Endothelial cell of umbilical vein (primary cell): ENCODE results near the gene SORCS1. TPM values are rescaled to one million over a fixed set of nuclear protein-coding genes. Genes with fewer than 3 reads are reported as not detected.

Experiments used
- BruUV-seq: library from RNA; stranded (reverse); fragments of 400-500 nt; replicated peaks from 2 replicates; lab custom pipeline; 2021; lab: Mats Ljungman, UMichigan
- CTCF ChIA-PET: fragments of 300-600, 350-600 bp; sonication (Branson Sonifier 250); formaldehyde crosslinking; loops from one replicate; lab custom pipeline; 2021; ENCODE audit warnings: antibody characterized with exemption, inconsistent platforms; lab: Charles Lee
- POLR2A ChIA-PET: fragments of 300-600, 350-600 bp; sonication (Branson Sonifier 250); formaldehyde crosslinking; loops from one replicate; lab custom pipeline; 2021; ENCODE audit warnings: antibody characterized with exemption, inconsistent platforms; lab: Charles Lee
- DNase-seq: peaks from one replicate; pipeline ENCODE4 v3.0.0-alpha.2; 2011; ENCODE audit warnings: low read depth, low spot score
- FAIRE-seq: peaks from 2 replicates; lab custom pipeline; 2011; peaks lifted over from hg19 to GRCh38; lab: Jason Lieb, UNC
- H2AFZ ChIP-seq: 2 replicates; pipeline ENCODE4 v1.6.0; 2012; ENCODE audit warnings: low read depth, low read length, control low read depth, inconsistent platforms
- H3K27ac ChIP-seq: 2 replicates; pipeline ENCODE4 v1.5.1; 2011; ENCODE audit warnings: low read depth, mild to moderate bottlenecking, control low read depth, low read length, moderate library complexity; ENCODE audit not compliant: insufficient read depth
- H3K27me3 ChIP-seq, 2 experiments: 2 replicates each; pipeline versions ENCODE4 v1.6.0 to v1.6.1; 2011; ENCODE audit warnings: low read length in 2 of 2, mixed read lengths in 1 of 2; ENCODE audit not compliant: control insufficient read depth in 2 of 2, insufficient read depth in 2 of 2
- H3K36me3 ChIP-seq, 2 experiments: 2 replicates in 1 of 2; 3 replicates in 1 of 2; pipeline ENCODE4 v1.5.1; 2011; ENCODE audit warnings: low read length in 2 of 2, mild to moderate bottlenecking in 1 of 2, moderate library complexity in 1 of 2; ENCODE audit not compliant: control insufficient read depth in 2 of 2, insufficient read depth in 2 of 2; ENCODE audit errors: extremely low read depth in 1 of 2
- H3K4me1 ChIP-seq: 3 replicates; pipeline ENCODE4 v1.5.1; 2011; ENCODE audit warnings: mild to moderate bottlenecking, low read length; ENCODE audit not compliant: control insufficient read depth, insufficient read depth; ENCODE audit errors: extremely low read depth
- H3K4me2 ChIP-seq: 2 replicates; pipeline ENCODE4 v1.6.1; 2011; ENCODE audit warnings: low read length, control low read depth, mixed read lengths; ENCODE audit not compliant: insufficient read depth
- H3K4me3 ChIP-seq, 3 experiments: fragments of 200-600 bp in 1 of 3; sonication (generic), shearing (Covaris generic) in 1 of 3; replicated peaks in 1 of 3; 2 replicates each; pipeline ENCODE4 v1.5.1; 2011 to 2016; ENCODE audit warnings: control low read depth in 3 of 3, low read length in 3 of 3, mild to moderate bottlenecking in 2 of 3, inconsistent platforms in 1 of 3, low read depth in 1 of 3, moderate library complexity in 1 of 3; ENCODE audit not compliant: insufficient read depth in 1 of 3
- H3K79me2 ChIP-seq: 2 replicates; pipeline ENCODE4 v1.6.0; 2012; ENCODE audit warnings: low read length, inconsistent platforms; ENCODE audit not compliant: control insufficient read depth, insufficient read depth
- H3K9ac ChIP-seq: replicated peaks from 2 replicates; pipeline ENCODE3; 2011; ENCODE audit warnings: low read length, control low read depth; ENCODE audit not compliant: insufficient read depth; ENCODE audit errors: extremely low read depth
- H3K9me1 ChIP-seq: replicated peaks from 3 replicates; pipeline ENCODE4 v1.6.0; 2011; ENCODE audit warnings: mild to moderate bottlenecking, low read length; ENCODE audit not compliant: control insufficient read depth, insufficient read depth; ENCODE audit errors: extremely low read depth
- H3K9me3 ChIP-seq: replicated peaks from 2 replicates; pipeline ENCODE4 v1.5.1; 2012; ENCODE audit warnings: low read length, inconsistent platforms; ENCODE audit not compliant: control insufficient read depth, insufficient read depth
- H4K20me1 ChIP-seq: replicated peaks from 2 replicates; pipeline ENCODE3; 2011; ENCODE audit warnings: mild to moderate bottlenecking, low read length; ENCODE audit not compliant: control insufficient read depth, insufficient read depth; ENCODE audit errors: extremely low read depth
- CTCF ChIP-seq, 2 donors: IDR thresholded peaks; 1 replicate in 1 of 2; 2 replicates in 1 of 2; pipeline ENCODE4 v1.5.1; 2011; ENCODE audit warnings: low read length in 2 of 2, mild to moderate bottlenecking in 2 of 2, moderate library complexity in 2 of 2, control low read depth in 1 of 2, inconsistent platforms in 1 of 2, low read depth in 1 of 2; ENCODE audit not compliant: insufficient read depth in 1 of 2; ENCODE audit errors: extremely low read depth in 1 of 2
- EZH2 ChIP-seq: IDR thresholded peaks from 2 replicates; pipeline ENCODE4 v1.6.1; 2012; ENCODE audit warnings: borderline replicate concordance, low read depth, mild to moderate bottlenecking, moderate library complexity, low read length, inconsistent platforms; ENCODE audit not compliant: severe bottlenecking
- FOS ChIP-seq: IDR thresholded peaks from 2 replicates; pipeline ENCODE4 v1.6.1; 2011; ENCODE audit warnings: mild to moderate bottlenecking, low read length, moderate library complexity, borderline replicate concordance; ENCODE audit not compliant: insufficient read depth
- GATA2 ChIP-seq: IDR thresholded peaks from 2 replicates; pipeline ENCODE4 v1.7.0; 2011; ENCODE audit warnings: low read depth, mild to moderate bottlenecking, moderate library complexity, mixed read lengths, low read length; ENCODE audit not compliant: insufficient read length, insufficient read depth
- JUN ChIP-seq: IDR thresholded peaks from 2 replicates; pipeline ENCODE4 v1.6.1; 2011; ENCODE audit warnings: borderline replicate concordance, low read depth; ENCODE audit not compliant: insufficient read length, insufficient read depth
- MAX ChIP-seq: IDR thresholded peaks from 2 replicates; pipeline ENCODE4 v1.6.1; 2011; ENCODE audit not compliant: insufficient read depth, insufficient read length
- MYC ChIP-seq: IDR thresholded peaks from one replicate; pipeline ENCODE4 v1.6.1; 2011; ENCODE audit warnings: mild to moderate bottlenecking, low read depth, low read length
- POLR2A ChIP-seq: IDR thresholded peaks from 2 replicates; pipeline ENCODE4 v1.6.1; 2012; ENCODE audit warnings: low read depth, mild to moderate bottlenecking, control low read depth, low read length
- POLR2AphosphoS5 ChIP-seq: IDR thresholded peaks from 2 replicates; pipeline ENCODE4 v1.6.1; 2012; ENCODE audit warnings: low read depth, mild to moderate bottlenecking, control low read depth, low read length, moderate library complexity; ENCODE audit not compliant: insufficient read depth
- dilution Hi-C: fragments of 300-500 bp; cut with MboI; formaldehyde crosslinking; loops from one replicate; pipeline ENCODE4 v1.15.0; 2019; ENCODE audit warnings: low sequenced_read_pairs; ENCODE audit not compliant: extremely low pct_ligation_motif_present
- intact Hi-C: fragments of 100-400 bp; cut with micrococcal nuclease; formaldehyde crosslinking; loops from one replicate; pipeline ENCODE4 v1.10.0; 2022
- polyA plus RNA-seq, 4 experiments: library from polyadenylated mRNA; depleted of rRNA in 3 of 4; stranded (reverse) in 3 of 4; unstranded in 1 of 4; fragments of >200 nt; gene quantifications; 2 replicates each; pipeline versions ENCODE4 v1.2.1 to v1.2.3, GENCODE V29; 2011 to 2012; ENCODE audit warnings: missing spikeins in 1 of 4
- total RNA-seq: library from RNA; stranded (reverse); gene quantifications from 2 replicates; pipeline ENCODE4 v1.2.3, GENCODE V29; 2021

The SORCS1 gene
- total and polyA plus RNA-seq, 2 donors (not counting 3 experiments of a cell fraction or from before 2014, with no cell fraction given): not detected

- H3K36me3 ChIP-seq: no peaks in the 10 kb centered on the region
- H3K9me3 ChIP-seq: peaks cover 11% of the 10 kb centered on the region
- no peak overlapping the region for H3K4me3 ChIP-seq
- H3K27me3 ChIP-seq: no peaks in the 10 kb centered on the region
- no peak for DNase-seq
- no peak overlapping the region for H3K27ac ChIP-seq
- H3K9me1 ChIP-seq: no peaks in the 10 kb centered on the region
- no peaks in the 10 kb centered on the region for H3K79me2 ChIP-seq
- FAIRE-seq: no peak
- CTCF ChIA-PET: no interaction called here
- H3K4me1 ChIP-seq: no peaks in the 10 kb centered on the region
- no peak overlapping the region for H3K9ac ChIP-seq
- no TSS peak for BruUV-seq
- TF ChIP-seq JUN (no peak), POLR2A (no peak), MYC (no peak), FOS (no peak), EZH2 (no peak), MAX (no peak), GATA2 (no peak), POLR2AphosphoS5 (no peak), CTCF (IDR thresholded peaks at IDR 0.05; ENCODE audit: extremely low read depth in 1 of 2, insufficient read depth in 1 of 2, low read depth in 1 of 2, low read length in 2 of 2) (no peak)
- intact Hi-C loops (no loop called here), dilution Hi-C loops (no loop called here)
- H3K4me2 ChIP-seq: no peak overlapping the region
- H2AFZ ChIP-seq: no peak overlapping the region
- POLR2A ChIA-PET: no interaction called here
- no peaks in the 10 kb centered on the region for H4K20me1 ChIP-seq
Measured at GRCh38 chr10:107133656-107134055, 30.9 kb downstream of the SORCS1 start.
